Suprapubic skin (tissue), 4 donors: ENCODE data around the gene NR4A1. TPM values are rescaled to one million over a fixed set of nuclear protein-coding genes. Genes with fewer than 3 reads are reported as not detected.
A peak's percentile ranks its signal among the peaks of the same experiment; 100 is the strongest.

ENCODE experiments used
- DNase-seq, 2 donors: peaks; one replicate each; pipeline ENCODE4 v3.0.0-alpha.2; 2019; ENCODE audit warnings: low spot score in 2 of 2
- H3K27ac ChIP-seq: fragments of 200-600 bp; sonication (generic); one replicate; pipeline ENCODE4 v1.5.1; 2019
- H3K27me3 ChIP-seq: fragments of 200-600 bp; sonication (generic); one replicate; pipeline ENCODE4 v1.5.1; 2019
- H3K36me3 ChIP-seq: fragments of 200-600 bp; sonication (generic); one replicate; pipeline ENCODE4 v1.5.1; 2019
- H3K4me1 ChIP-seq: fragments of 200-600 bp; sonication (generic); one replicate; pipeline ENCODE4 v1.5.1; 2019
- H3K4me3 ChIP-seq: fragments of 200-600 bp; sonication (generic); one replicate; pipeline ENCODE4 v1.5.1; 2019; ENCODE audit warnings: mild to moderate bottlenecking
- H3K9me3 ChIP-seq: fragments of 200-600 bp; sonication (generic); one replicate; pipeline ENCODE4 v1.5.1; 2019
- CTCF ChIP-seq, 2 donors: fragments of 200-600 bp in 1 of 2; fragments of 450-650 bp in 1 of 2; sonication (generic) in 1 of 2; IDR thresholded peaks; one replicate each; pipeline ENCODE4 v1.5.1; 2016 to 2019; ENCODE audit warnings: antibody characterized with exemption in 2 of 2, mild to moderate bottlenecking in 1 of 2, moderate library complexity in 1 of 2
- EP300 ChIP-seq: sonication (generic); formaldehyde crosslinking; IDR thresholded peaks from one replicate; pipeline ENCODE4 v1.6.1; 2017; ENCODE audit warnings: antibody characterized with exemption
- POLR2A ChIP-seq, 2 donors: fragments of 450-650 bp; IDR thresholded peaks; one replicate each; pipeline ENCODE4 v1.6.1; 2017; ENCODE audit warnings: antibody characterized with exemption in 2 of 2, mild to moderate bottlenecking in 2 of 2, moderate library complexity in 2 of 2
- POLR2AphosphoS5 ChIP-seq, 3 donors: sonication (generic); formaldehyde crosslinking; IDR thresholded peaks; one replicate each; pipeline ENCODE4 v1.6.1; 2017; ENCODE audit warnings: antibody characterized with exemption in 3 of 3
- WGBS: methylation state at CpG from one replicate; pipeline ENCODE4 v1.1.5; 2018; 5-methylcytosine and 5-hydroxymethylcytosine counted together
- total RNA-seq, 4 donors: library from RNA; depleted of rRNA; stranded (reverse); fragments of >200 nt; gene quantifications; one replicate each; pipeline ENCODE4 v1.1.0, GENCODE V29; 2016

The NR4A1 gene
- total RNA-seq, 4 donors from 2014 or later = 141 to 775 (median 422) TPM

DNA sequence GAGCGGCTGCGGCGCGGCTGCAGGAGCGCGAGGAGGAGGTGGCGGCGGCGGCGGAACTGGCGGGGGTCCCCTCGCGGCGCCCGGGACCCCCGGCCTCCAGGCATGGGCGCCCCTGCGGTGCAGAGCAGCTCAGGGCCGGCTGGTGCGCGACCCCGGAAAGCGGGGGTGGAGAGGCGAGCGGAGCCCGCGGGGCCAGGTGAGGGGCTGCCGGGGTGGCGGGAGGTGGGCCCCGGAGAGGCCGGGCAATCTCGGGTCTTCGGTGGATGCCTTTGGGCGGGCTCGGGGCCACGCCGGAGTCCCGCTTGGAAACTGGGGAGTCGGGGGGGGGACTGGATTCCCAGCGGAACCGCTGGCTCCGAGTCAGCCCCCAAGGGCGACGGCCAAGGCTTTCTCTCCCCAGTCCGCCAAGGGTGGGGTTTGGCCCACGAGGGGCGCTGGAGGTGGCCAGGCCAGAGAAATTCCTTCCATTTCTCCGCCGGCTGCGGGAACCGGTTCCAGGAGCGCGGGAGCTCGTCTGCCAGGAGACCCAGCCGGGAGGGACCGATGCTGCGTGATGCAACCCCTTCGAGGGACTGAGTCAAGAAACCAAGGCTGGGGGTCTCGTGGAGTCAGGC lies 13.9 kb upstream of the NR4A1 start:
- H3K36me3 ChIP-seq = no peaks in the 10 kb centered on the region
- peak overlapping the region; percentile 88 for H3K27ac ChIP-seq
- TF ChIP-seq POLR2AphosphoS5 (IDR thresholded peaks at IDR 0.05) = peak in 1 of 3 donors; percentile 79
- no peak for TF ChIP-seq CTCF (IDR thresholded peaks at IDR 0.05)
- TF ChIP-seq POLR2A (IDR thresholded peaks at IDR 0.05) = no peak
- peak overlapping the region; percentile 79 for H3K4me3 ChIP-seq
- H3K27me3 ChIP-seq = no peaks in the 10 kb centered on the region
- DNase-seq = peak; percentile 94
- 10% methylated on average over 14 of the region's 59 CpGs for WGBS
- H3K9me3 ChIP-seq = no peaks in the 10 kb centered on the region
- H3K4me1 ChIP-seq = peaks cover 61% of the 10 kb centered on the region

DNA sequence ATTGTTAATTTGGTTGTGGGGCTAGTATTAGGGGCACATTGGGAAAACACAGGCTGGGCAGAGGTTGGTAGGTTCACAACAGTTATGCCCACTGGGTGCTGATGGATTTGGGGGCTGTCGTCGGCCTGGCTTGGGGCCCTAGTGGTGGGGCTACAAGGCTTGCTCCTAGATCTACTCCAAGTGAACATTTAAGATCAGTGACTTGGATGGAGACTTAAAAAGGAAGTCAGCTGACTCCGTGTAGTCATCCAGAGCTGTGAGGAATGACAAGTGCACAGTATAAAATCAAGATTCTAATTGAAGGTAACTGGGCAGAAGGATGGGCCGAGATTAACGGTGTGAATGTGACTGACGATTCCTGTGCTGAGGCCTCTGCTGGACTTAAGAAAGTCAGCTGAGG lies 12.8 kb upstream of the NR4A1 start:
- Histone ChIP-seq H3K4me1 (peaks cover 53% of the 10 kb centered on the region), H3K36me3 (no peaks in the 10 kb centered on the region), H3K4me3 (peak overlapping the region; percentile 79), H3K27me3 (no peaks in the 10 kb centered on the region), H3K27ac (no peak overlapping the region), H3K9me3 (no peaks in the 10 kb centered on the region)
- 66% methylated on average over 6 of the region's 6 CpGs for whole genome bisulfite sequencing
- no peak for TF ChIP-seq POLR2AphosphoS5 (IDR thresholded peaks at IDR 0.05)
- no peak for DNase-seq

GRCh38 chr12:52041035-52041434 lies 10.2 kb upstream of the NR4A1 start:
- H3K9me3 ChIP-seq = no peaks in the 10 kb centered on the region
- H3K36me3 ChIP-seq = no peaks in the 10 kb centered on the region
- WGBS = 78% methylated on average over 3 of the region's 3 CpGs
- no peaks in the 10 kb centered on the region for H3K27me3 ChIP-seq
- no peak overlapping the region for H3K4me3 ChIP-seq
- no peak for DNase-seq
- no peak overlapping the region for H3K27ac ChIP-seq
- H3K4me1 ChIP-seq = peaks cover 66% of the 10 kb centered on the region
- TF ChIP-seq POLR2A (IDR thresholded peaks at IDR 0.05) (no peak), CTCF (IDR thresholded peaks at IDR 0.05) (no peak), EP300 (no peak)

DNA sequence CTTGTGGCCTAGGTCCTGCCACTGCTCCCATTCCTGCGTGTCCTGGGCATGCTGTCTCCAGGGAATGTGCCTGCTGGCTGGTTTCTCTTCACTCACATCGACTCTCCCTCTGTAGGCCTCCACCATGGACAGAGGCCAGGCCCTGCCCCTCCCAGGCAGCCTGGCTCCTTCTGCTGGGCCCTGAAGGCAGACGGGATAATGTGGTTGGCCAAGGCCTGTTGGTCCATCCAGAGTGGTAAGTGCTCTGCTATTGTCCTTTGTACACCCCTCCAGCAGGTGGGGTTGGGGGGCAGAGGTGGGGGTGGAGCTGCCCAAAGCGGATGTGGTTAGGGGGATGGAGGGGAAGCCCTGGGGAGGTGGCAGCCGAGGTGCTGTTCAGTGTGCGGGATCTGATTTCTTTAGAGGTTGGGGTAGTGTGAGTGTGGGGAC lies 9.5 kb upstream of the NR4A1 start:
- H3K27me3 ChIP-seq = no peaks in the 10 kb centered on the region
- no peak for DNase-seq
- peaks cover 66% of the 10 kb centered on the region for H3K4me1 ChIP-seq
- no peaks in the 10 kb centered on the region for H3K36me3 ChIP-seq
- H3K4me3 ChIP-seq = no peak overlapping the region
- 54% methylated on average over 5 of the region's 6 CpGs for whole genome bisulfite sequencing
- H3K9me3 ChIP-seq = no peaks in the 10 kb centered on the region
- no peak overlapping the region for H3K27ac ChIP-seq
- TF ChIP-seq EP300 (no peak), POLR2AphosphoS5 (IDR thresholded peaks at IDR 0.05) (no peak), CTCF (IDR thresholded peaks at IDR 0.05) (no peak), POLR2A (IDR thresholded peaks at IDR 0.05) (no peak)

DNA sequence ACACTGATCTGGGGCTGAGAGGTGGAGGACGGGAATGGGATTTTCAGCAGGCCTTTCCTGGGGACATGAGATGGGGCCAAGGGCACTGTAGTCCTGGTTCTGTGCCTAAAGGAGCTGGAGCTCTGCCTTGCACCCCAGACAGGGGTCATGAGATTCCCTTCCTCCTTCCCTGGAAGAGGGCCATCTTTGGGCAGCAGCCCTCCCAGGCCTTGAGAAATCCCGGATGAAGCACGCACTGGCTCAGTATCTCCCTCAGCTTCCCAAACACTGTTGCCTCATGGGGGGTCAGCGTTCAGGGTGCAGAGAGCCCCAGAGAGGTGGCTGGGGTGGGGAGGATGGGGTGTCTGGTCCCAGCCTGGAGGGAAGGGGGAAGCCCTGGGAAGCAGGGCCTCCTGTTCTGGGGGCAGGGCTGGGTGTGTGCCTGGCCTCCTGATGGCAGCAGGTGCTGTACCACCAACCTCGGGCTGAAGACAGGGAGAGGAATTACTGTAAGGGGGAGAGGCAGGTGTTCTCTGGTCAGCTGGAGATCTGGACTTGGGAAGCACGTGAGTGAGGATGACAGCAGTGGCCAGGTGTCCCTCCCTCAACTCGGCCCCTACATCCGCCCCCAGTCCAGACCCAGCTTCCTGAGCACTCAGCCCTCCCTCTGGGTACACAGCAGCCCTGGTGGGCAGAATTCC lies 8.4 kb upstream of the NR4A1 start:
- 89% methylated on average over 8 of the region's 8 CpGs for WGBS
- Histone ChIP-seq H3K36me3 (no peaks in the 10 kb centered on the region), H3K4me3 (no peak overlapping the region), H3K4me1 (peaks cover 63% of the 10 kb centered on the region), H3K9me3 (no peaks in the 10 kb centered on the region), H3K27ac (no peak overlapping the region), H3K27me3 (no peaks in the 10 kb centered on the region)
- TF ChIP-seq POLR2AphosphoS5 (IDR thresholded peaks at IDR 0.05) = no peak
- no peak for DNase-seq

GRCh38 chr12:52043386-52044212 lies 7.6 kb upstream of the NR4A1 start:
- DNase-seq = no peak
- peaks cover 56% of the 10 kb centered on the region for H3K4me1 ChIP-seq
- no peak for TF ChIP-seq EP300
- TF ChIP-seq CTCF (IDR thresholded peaks at IDR 0.05) = no peak
- no peak for TF ChIP-seq POLR2AphosphoS5 (IDR thresholded peaks at IDR 0.05)
- no peak for TF ChIP-seq POLR2A (IDR thresholded peaks at IDR 0.05)
- peak overlapping the region; percentile 74 for H3K27ac ChIP-seq
- no peaks in the 10 kb centered on the region for H3K9me3 ChIP-seq
- H3K36me3 ChIP-seq = no peaks in the 10 kb centered on the region
- H3K4me3 ChIP-seq = no peak overlapping the region
- WGBS = 61% methylated on average over 12 of the region's 21 CpGs
- H3K27me3 ChIP-seq = no peaks in the 10 kb centered on the region
